ENCODE data around the gene TOMM34. TPM values are rescaled to one million over a fixed set of nuclear protein-coding genes. Genes with fewer than 3 reads are reported as not detected.

Gene TOMM34
- polyA plus RNA-seq, 3 donors, result 6.4 to 9.1 (median 7.7) TPM

DNA sequence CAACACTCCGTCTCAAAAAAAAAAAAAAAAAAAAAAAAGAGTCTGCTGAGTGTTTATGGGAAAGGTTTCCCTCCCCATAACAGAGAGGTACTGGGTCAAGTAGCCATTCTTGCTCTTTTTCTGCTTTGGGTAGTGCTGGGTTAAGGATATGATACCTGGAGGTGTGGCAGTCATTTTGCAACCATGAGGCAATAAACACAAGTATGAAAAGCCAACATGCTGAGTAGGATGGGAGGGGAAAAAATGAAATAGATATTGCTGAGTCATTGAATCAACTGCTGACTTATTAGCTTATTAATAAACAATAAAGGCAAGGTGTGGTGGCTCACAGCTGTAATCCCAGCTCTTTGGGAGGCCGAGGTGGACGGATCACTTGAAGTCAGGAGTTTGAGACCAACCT lies 2.3 kb upstream of the TOMM34 start:
- H3K27ac Mint-ChIP-seq, result peak overlapping the region in 1 of 7 donors; percentile 58
- no peak overlapping the region for H3K4me3 Mint-ChIP-seq
- H3K27me3 Mint-ChIP-seq (ENCODE audit: low read depth in 3 of 3), result no peaks in the 10 kb centered on the region

DNA sequence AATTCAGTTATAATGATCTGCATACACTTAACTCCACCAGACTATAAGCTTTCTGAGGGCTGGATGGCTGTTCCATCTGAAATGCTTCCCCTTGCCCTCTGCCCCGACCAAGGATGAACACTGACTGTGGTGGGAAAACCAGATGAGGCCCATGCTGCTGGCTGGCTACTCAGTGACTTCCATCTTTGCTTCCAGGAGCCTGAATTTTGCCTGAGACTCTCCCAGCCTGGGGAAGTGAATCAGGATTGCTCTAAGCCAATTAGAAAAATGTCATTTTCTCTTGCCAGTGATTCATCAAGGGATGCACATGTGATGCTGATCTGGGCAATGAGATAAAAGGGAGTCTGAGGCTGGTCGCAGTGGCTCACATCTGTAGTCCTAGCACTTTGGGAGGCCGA lies 1.7 kb upstream of the TOMM34 start:
- H3K79me2 ChIP-seq (ENCODE audit: insufficient read depth, low read length), result peaks cover 40% of the 10 kb centered on the region

More for the DNA sequence above, 2.3 kb upstream of the TOMM34 start:
- no peak overlapping the region for H2AFZ ChIP-seq (ENCODE audit: insufficient read depth, low read depth, low read length, poor library complexity, severe bottlenecking)
- DNase-seq, result no peak
- H4K20me1 ChIP-seq (ENCODE audit: insufficient read depth, low read length), result peaks cover 22% of the 10 kb centered on the region
- 92% methylated on average over 2 of the region's 3 CpGs for WGBS (ENCODE audit: insufficient coverage)
- H3K4me3 ChIP-seq (replicated peaks in 1 of 3; ENCODE audit: low read depth in 2 of 3, low read length in 3 of 3), result no peak overlapping the region
- peaks cover 19 to 41% of the 10 kb centered on the region in 2 donors for H3K4me1 ChIP-seq (ENCODE audit: control insufficient read depth in 1 of 2, insufficient read depth in 2 of 2, low read length in 2 of 2)
- no peak overlapping the region for H3K4me2 ChIP-seq (replicated peaks; ENCODE audit: extremely low read depth, low read length, poor library complexity, severe bottlenecking)
- no peaks in the 10 kb centered on the region for H3K36me3 ChIP-seq (replicated peaks in 1 of 2; ENCODE audit: control insufficient read depth in 1 of 2, insufficient read depth in 2 of 2, low read length in 2 of 2)
- TF ChIP-seq, protein P1, sequence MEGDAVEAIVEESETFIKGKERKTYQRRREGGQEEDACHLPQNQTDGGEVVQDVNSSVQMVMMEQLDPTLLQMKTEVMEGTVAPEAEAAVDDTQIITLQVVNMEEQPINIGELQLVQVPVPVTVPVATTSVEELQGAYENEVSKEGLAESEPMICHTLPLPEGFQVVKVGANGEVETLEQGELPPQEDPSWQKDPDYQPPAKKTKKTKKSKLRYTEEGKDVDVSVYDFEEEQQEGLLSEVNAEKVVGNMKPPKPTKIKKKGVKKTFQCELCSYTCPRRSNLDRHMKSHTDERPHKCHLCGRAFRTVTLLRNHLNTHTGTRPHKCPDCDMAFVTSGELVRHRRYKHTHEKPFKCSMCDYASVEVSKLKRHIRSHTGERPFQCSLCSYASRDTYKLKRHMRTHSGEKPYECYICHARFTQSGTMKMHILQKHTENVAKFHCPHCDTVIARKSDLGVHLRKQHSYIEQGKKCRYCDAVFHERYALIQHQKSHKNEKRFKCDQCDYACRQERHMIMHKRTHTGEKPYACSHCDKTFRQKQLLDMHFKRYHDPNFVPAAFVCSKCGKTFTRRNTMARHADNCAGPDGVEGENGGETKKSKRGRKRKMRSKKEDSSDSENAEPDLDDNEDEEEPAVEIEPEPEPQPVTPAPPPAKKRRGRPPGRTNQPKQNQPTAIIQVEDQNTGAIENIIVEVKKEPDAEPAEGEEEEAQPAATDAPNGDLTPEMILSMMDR (IDR thresholded peaks at IDR 0.05), result no peak
- H3K27ac ChIP-seq (ENCODE audit: low read depth in 1 of 2, low read length in 2 of 2), result no peak overlapping the region
- H3K9ac ChIP-seq (ENCODE audit: insufficient read depth, low read length, poor library complexity, severe bottlenecking), result no peak overlapping the region
- Mint-ChIP-seq H3K36me3 (peaks cover 7 to 10% of the 10 kb centered on the region in 2 donors), H3K9me3 (peaks cover 0 to 3% (median 0%) of the 10 kb centered on the region in 7 donors), H3K4me1 (peaks cover 42% of the 10 kb centered on the region)
- H3K27me3 ChIP-seq (ENCODE audit: control insufficient read depth in 2 of 2, insufficient read depth in 2 of 2, low read length in 2 of 2), result no peaks in the 10 kb centered on the region
- no peaks in the 10 kb centered on the region for H3K9me3 ChIP-seq (replicated peaks in 1 of 2; ENCODE audit: control insufficient read depth in 1 of 2, insufficient read depth in 1 of 2, low read length in 2 of 2)
- intact Hi-C loops (cut with micrococcal nuclease), result loop anchor here in 1 of 2 donors (10.0 kb wide), 1 partner anchor 318 kb away; no protein-coding TSS in a partner anchor
- peaks cover 44% of the 10 kb centered on the region for H3K79me2 ChIP-seq (ENCODE audit: insufficient read depth, low read length)

More for the DNA sequence above, 1.7 kb upstream of the TOMM34 start:
- no peaks in the 10 kb centered on the region for H3K36me3 ChIP-seq (replicated peaks in 1 of 2; ENCODE audit: control insufficient read depth in 1 of 2, insufficient read depth in 2 of 2, low read length in 2 of 2)
- WGBS (ENCODE audit: insufficient coverage), result 100% methylated on average over 1 of the region's 3 CpGs
- Mint-ChIP-seq H3K9me3 (peaks cover 0 to 3% (median 0%) of the 10 kb centered on the region in 7 donors), H3K4me1 (peaks cover 36% of the 10 kb centered on the region), H3K4me3 (no peak overlapping the region), H3K36me3 (peaks cover 7 to 11% of the 10 kb centered on the region in 2 donors), H3K27ac (no peak overlapping the region), H3K27me3 (ENCODE audit: low read depth in 3 of 3) (no peaks in the 10 kb centered on the region)
- H3K27ac ChIP-seq (ENCODE audit: low read depth in 1 of 2, low read length in 2 of 2), result no peak overlapping the region
- peaks cover 16% of the 10 kb centered on the region for H4K20me1 ChIP-seq (ENCODE audit: insufficient read depth, low read length)
- H3K9me3 ChIP-seq (replicated peaks in 1 of 2; ENCODE audit: control insufficient read depth in 1 of 2, insufficient read depth in 1 of 2, low read length in 2 of 2), result no peaks in the 10 kb centered on the region
- no peak overlapping the region for H3K4me2 ChIP-seq (replicated peaks; ENCODE audit: extremely low read depth, low read length, poor library complexity, severe bottlenecking)
- no peaks in the 10 kb centered on the region for H3K27me3 ChIP-seq (ENCODE audit: control insufficient read depth in 2 of 2, insufficient read depth in 2 of 2, low read length in 2 of 2)
- DNase-seq, result peak in 1 of 3 donors; percentile 16
- intact Hi-C loops (cut with micrococcal nuclease), result loop anchor here in 1 of 2 donors (10.0 kb wide), 1 partner anchor 317 kb away; no protein-coding TSS in a partner anchor
- no peak overlapping the region for H3K9ac ChIP-seq (ENCODE audit: insufficient read depth, low read length, poor library complexity, severe bottlenecking)
- peaks cover 19 to 35% of the 10 kb centered on the region in 2 donors for H3K4me1 ChIP-seq (ENCODE audit: control insufficient read depth in 1 of 2, insufficient read depth in 2 of 2, low read length in 2 of 2)
- TF ChIP-seq, protein P1 (IDR thresholded peaks at IDR 0.05), result no peak
- no peak overlapping the region for H2AFZ ChIP-seq (ENCODE audit: insufficient read depth, low read depth, low read length, poor library complexity, severe bottlenecking)
- H3K4me3 ChIP-seq (replicated peaks in 1 of 3; ENCODE audit: low read depth in 2 of 3, low read length in 3 of 3), result no peak overlapping the region

All from CD14-positive monocyte (primary cell).